ENCODE data around the gene LAMA2.

GRCh38 chr6:129473546-129473945 is 590.6 kb downstream of the LAMA2 start:
- TF ChIP-seq, protein P1, sequence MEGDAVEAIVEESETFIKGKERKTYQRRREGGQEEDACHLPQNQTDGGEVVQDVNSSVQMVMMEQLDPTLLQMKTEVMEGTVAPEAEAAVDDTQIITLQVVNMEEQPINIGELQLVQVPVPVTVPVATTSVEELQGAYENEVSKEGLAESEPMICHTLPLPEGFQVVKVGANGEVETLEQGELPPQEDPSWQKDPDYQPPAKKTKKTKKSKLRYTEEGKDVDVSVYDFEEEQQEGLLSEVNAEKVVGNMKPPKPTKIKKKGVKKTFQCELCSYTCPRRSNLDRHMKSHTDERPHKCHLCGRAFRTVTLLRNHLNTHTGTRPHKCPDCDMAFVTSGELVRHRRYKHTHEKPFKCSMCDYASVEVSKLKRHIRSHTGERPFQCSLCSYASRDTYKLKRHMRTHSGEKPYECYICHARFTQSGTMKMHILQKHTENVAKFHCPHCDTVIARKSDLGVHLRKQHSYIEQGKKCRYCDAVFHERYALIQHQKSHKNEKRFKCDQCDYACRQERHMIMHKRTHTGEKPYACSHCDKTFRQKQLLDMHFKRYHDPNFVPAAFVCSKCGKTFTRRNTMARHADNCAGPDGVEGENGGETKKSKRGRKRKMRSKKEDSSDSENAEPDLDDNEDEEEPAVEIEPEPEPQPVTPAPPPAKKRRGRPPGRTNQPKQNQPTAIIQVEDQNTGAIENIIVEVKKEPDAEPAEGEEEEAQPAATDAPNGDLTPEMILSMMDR (IDR thresholded peaks at IDR 0.05; ENCODE audit: low read depth, low read length), result no peak
- TF ChIP-seq POLR2A (IDR thresholded peaks at IDR 0.05; ENCODE audit: extremely low read depth, insufficient read length), result no peak
- TF ChIP-seq MYC (IDR thresholded peaks at IDR 0.05; ENCODE audit: low read depth, low read length), result no peak
- TF ChIP-seq, protein P2, sequence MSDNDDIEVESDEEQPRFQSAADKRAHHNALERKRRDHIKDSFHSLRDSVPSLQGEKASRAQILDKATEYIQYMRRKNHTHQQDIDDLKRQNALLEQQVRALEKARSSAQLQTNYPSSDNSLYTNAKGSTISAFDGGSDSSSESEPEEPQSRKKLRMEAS (IDR thresholded peaks at IDR 0.05; ENCODE audit: low read depth, low read length), result no peak

Measured in NB4 (cell line).